Stomach (tissue), 9 donors: Measurements from ENCODE around the gene DNAI4. TPM values are rescaled to one million over a fixed set of nuclear protein-coding genes. Genes with fewer than 3 reads are reported as not detected.
"Not testable (repeated sequence)": the region's sequence is repeated elsewhere in the genome, so short reads cannot be mapped to it uniquely, and the experiment has no call there.

Experiments
- DNase-seq, 2 donors: peaks; one replicate each; pipeline versions ENCODE4 v3.0.0 to v3.0.0-alpha.2; 2013 to 2019
- H3K27ac ChIP-seq, 5 donors: fragments of 200-600 bp in 4 of 5; sonication (generic) in 4 of 5; one replicate each; pipeline ENCODE4 v1.5.1; 2013 to 2019; ENCODE audit warnings: mild to moderate bottlenecking in 1 of 5, moderate library complexity in 1 of 5
- H3K27me3 ChIP-seq, 3 donors: fragments of 200-600 bp; sonication (generic); one replicate each; pipeline ENCODE4 v1.5.1; 2017 to 2019; ENCODE audit warnings: mixed run types in 1 of 3
- H3K36me3 ChIP-seq, 4 donors: fragments of 200-600 bp; sonication (generic); 1 replicate in 3 of 4; 2 replicates in 1 of 4; pipeline ENCODE4 v1.5.1; 2016 to 2019
- H3K4me1 ChIP-seq, 4 donors: fragments of 200-600 bp; sonication (generic); one replicate each; pipeline ENCODE4 v1.5.1; 2016 to 2019
- H3K4me3 ChIP-seq, 4 donors: fragments of 200-600 bp; sonication (generic) in 3 of 4; one replicate each; pipeline ENCODE4 v1.5.1; 2016 to 2019; ENCODE audit warnings: mild to moderate bottlenecking in 1 of 4
- H3K9me3 ChIP-seq, 4 donors: fragments of 200-600 bp; sonication (generic); one replicate each; pipeline ENCODE4 v1.5.1; 2016 to 2019
- EP300 ChIP-seq: sonication (generic); formaldehyde crosslinking; IDR thresholded peaks from one replicate; pipeline ENCODE4 v1.6.1; 2017; ENCODE audit warnings: antibody characterized with exemption
- POLR2A ChIP-seq, 4 donors: fragments of 450-650 bp; IDR thresholded peaks; one replicate each; pipeline ENCODE4 v1.6.1; 2016; ENCODE audit warnings: antibody characterized with exemption in 4 of 4, control low read depth in 2 of 4, mild to moderate bottlenecking in 1 of 4, moderate library complexity in 1 of 4
- POLR2AphosphoS5 ChIP-seq, 3 donors: sonication (generic); formaldehyde crosslinking; IDR thresholded peaks; one replicate each; pipeline ENCODE4 v1.6.1; 2016; ENCODE audit warnings: antibody characterized with exemption in 3 of 3
- WGBS, 5 donors: extraction: QIAGEN DNeasy Blood & Tissue Kit in 3 of 5; methylation state at CpG; one replicate each; pipeline versions ENCODE4 v1.1.5 to v1.1.7; 2013 to 2018; 5-methylcytosine and 5-hydroxymethylcytosine counted together
- intact Hi-C: fragments of 100-400 bp; cut with DNase I; formaldehyde crosslinking; loops from one replicate; pipeline ENCODE4 v1.15.1; 2023; ENCODE audit warnings: low total_unique reads
- polyA plus RNA-seq, 3 donors: library from polyadenylated mRNA; stranded (reverse); fragments of 200-250 nt; gene quantifications; one replicate each; pipeline ENCODE4 v1.2.3, GENCODE V29; 2013
- total RNA-seq, 5 donors: library from RNA; depleted of rRNA; stranded (reverse); fragments of >200 nt; gene quantifications; one replicate each; pipeline versions ENCODE4 v1.1.0 to v1.2.3, GENCODE V29; 2014 to 2016
- TF ChIP-seq, protein P1 (sequence below), 7 experiments: fragments of 450-650 bp in 4 of 7; fragments of 200-600 bp in 3 of 7; sonication (generic) in 3 of 7; IDR thresholded peaks; one replicate each; pipeline ENCODE4 v1.5.1; 2016 to 2019; ENCODE audit warnings: antibody characterized with exemption in 7 of 7, control low read depth in 2 of 7, mild to moderate bottlenecking in 1 of 7
- donor health status: healthy with polysubstance abuse.
- donor health status: Bipolar disorder and iron deficiency.
- donor health status: healthy.

The DNAI4 gene
- total and polyA plus RNA-seq, 8 donors, result 0.44 to 9.5 (median 6.2) TPM; not detected in 1

DNA sequence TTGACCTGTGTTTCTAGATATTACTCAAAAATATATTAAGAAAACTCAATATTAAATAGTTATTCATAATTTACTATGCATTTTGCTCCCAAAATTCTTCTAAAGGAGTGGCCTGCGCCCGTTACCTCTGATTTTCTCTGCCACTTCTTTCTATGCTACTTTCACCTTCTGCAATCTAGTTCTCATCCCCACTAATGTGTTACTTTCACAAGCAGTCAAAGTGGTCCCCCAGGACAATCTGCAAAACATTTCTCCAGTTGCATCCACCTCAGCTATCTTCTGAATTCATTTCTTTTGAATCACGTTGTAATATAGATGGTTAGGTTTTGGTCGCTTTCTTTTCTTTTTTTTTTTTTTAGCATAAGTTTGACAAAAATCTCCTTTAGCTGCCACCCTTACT, 137.0 kb downstream of the DNAI4 start:
- Histone ChIP-seq H3K27me3 (no peaks in the 10 kb centered on the region), H3K27ac (no peak overlapping the region), H3K36me3 (no peaks in the 10 kb centered on the region), H3K9me3 (no peaks in the 10 kb centered on the region), H3K4me3 (no peak overlapping the region), H3K4me1 (no peaks in the 10 kb centered on the region)
- no peak for DNase-seq
- WGBS, 5 donors, result 81 to 88% (median 84%) methylated on average over 4 of the region's 4 CpGs
- intact Hi-C loops, result no loop called here
- no peak for TF ChIP-seq POLR2AphosphoS5 (IDR thresholded peaks at IDR 0.05)

DNA sequence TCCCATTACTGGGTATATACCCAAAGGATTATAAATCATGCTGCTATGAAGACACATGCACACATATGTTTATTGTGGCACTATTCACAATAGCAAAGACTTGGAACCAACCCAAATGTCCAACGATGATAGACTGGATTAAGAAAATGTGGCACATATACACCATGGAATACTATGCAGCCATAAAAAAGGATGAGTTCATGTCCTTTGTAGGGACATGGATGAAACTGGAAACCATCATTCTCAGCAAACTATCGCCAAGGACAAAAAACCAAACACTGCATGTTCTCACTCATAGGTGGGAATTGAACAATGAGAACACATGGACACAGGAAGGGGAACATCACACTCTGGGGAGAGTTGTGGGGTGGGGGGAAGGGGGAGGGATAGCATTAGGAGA, 138.9 kb downstream of the DNAI4 start:
- H3K4me3 ChIP-seq, H3K9me3 ChIP-seq, H3K27me3 ChIP-seq, intact Hi-C loops, DNase-seq, H3K36me3 ChIP-seq, H3K4me1 ChIP-seq, H3K27ac ChIP-seq: not testable (repeated sequence)
- 83 to 100% (median 92%) methylated on average over 1 to 2 of the region's 2 CpGs; no CpG with 5 or more reads in 2 of the 5 donors for WGBS, 5 donors

DNA sequence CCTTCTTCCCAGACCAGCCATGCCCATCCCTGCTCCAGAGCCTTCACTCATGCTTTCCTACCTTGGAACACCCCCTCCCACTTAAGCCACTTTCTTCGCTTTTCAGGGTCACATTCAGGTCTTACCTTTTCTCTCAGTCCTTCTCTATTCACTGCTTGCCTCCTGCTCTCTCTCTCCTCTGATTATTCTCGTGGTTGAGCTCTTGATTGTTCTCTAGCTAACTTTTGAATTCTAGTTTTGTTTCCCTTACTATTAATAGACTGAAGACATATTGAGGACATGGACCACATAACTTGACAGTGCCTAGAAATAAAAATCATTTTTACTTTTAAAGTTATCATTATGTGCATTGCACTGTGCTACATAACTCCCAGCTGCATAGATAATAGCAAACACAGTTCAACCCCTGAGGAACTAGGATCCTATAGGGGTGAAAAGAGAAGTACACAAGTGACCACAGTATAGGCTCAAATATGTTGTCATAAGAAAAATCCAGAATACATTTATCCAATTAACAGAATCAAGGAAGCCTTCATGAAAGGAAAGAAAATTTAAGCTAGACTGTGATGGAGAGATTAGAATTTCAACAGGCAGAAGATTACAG, 145.1 kb downstream of the DNAI4 start:
- no peaks in the 10 kb centered on the region for H3K36me3 ChIP-seq
- no peak overlapping the region for H3K4me3 ChIP-seq
- no peaks in the 10 kb centered on the region for H3K4me1 ChIP-seq
- peaks cover 0 to 8% (median 2%) of the 10 kb centered on the region in 4 donors for H3K9me3 ChIP-seq
- TF ChIP-seq, protein P1, sequence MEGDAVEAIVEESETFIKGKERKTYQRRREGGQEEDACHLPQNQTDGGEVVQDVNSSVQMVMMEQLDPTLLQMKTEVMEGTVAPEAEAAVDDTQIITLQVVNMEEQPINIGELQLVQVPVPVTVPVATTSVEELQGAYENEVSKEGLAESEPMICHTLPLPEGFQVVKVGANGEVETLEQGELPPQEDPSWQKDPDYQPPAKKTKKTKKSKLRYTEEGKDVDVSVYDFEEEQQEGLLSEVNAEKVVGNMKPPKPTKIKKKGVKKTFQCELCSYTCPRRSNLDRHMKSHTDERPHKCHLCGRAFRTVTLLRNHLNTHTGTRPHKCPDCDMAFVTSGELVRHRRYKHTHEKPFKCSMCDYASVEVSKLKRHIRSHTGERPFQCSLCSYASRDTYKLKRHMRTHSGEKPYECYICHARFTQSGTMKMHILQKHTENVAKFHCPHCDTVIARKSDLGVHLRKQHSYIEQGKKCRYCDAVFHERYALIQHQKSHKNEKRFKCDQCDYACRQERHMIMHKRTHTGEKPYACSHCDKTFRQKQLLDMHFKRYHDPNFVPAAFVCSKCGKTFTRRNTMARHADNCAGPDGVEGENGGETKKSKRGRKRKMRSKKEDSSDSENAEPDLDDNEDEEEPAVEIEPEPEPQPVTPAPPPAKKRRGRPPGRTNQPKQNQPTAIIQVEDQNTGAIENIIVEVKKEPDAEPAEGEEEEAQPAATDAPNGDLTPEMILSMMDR (IDR thresholded peaks at IDR 0.05), result no peak
- TF ChIP-seq POLR2A (IDR thresholded peaks at IDR 0.05) (no peak), POLR2AphosphoS5 (IDR thresholded peaks at IDR 0.05) (no peak), EP300 (no peak)
- WGBS, 5 donors, result 70 to 76% (median 70%) methylated on average over 2 of the region's 2 CpGs
- intact Hi-C loops, result no loop called here
- no peaks in the 10 kb centered on the region for H3K27me3 ChIP-seq
- H3K27ac ChIP-seq, result no peak overlapping the region
- DNase-seq, result no peak

DNA sequence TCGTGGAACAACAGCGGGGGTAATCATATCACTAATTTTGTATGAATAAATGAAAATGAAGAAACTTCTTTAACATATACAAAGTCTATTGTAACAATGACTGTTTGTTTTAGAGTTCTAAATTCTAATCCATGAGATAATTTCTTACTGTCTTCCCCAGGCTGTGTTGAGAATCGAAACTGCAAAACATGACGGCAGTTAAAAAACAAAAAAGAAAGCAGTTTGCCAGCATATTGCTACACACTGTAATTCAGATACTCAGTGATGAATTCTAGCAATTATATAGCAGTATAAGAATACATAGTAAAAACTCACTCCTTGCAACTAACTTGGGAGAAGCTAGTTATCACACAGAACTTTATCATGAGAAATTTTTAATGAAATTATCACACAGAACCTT, 145.7 kb downstream of the DNAI4 start:
- intact Hi-C loops, result no loop called here
- no peak overlapping the region for H3K4me3 ChIP-seq
- no peak for DNase-seq
- H3K4me1 ChIP-seq, result no peaks in the 10 kb centered on the region
- H3K36me3 ChIP-seq, result no peaks in the 10 kb centered on the region
- 76 to 88% (median 82%) methylated on average over 4 of the region's 4 CpGs for WGBS, 5 donors
- H3K27ac ChIP-seq, result no peak overlapping the region
- peaks cover 0 to 8% (median 2%) of the 10 kb centered on the region in 4 donors for H3K9me3 ChIP-seq
- no peak for TF ChIP-seq POLR2AphosphoS5 (IDR thresholded peaks at IDR 0.05)
- TF ChIP-seq EP300, result no peak
- no peaks in the 10 kb centered on the region for H3K27me3 ChIP-seq

DNA sequence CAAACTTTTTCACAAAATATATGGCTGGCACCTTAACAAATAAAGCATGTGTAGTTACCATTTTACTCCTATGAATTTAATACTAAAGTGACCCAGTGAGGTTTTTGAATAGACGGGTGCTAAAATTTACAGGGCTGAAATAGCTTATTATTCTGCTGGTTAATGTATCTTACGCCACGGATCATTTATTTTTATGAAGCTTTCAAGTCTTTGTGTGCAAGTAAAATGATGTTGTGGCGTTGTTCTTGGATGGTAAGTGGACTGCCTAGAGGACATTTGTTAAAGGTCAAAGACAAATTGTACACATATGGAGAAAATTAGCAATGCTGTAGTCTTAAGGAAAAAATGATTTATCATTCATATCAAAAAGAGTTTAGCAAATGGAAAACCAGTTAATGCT, 146.4 kb downstream of the DNAI4 start:
- no peak for DNase-seq
- Histone ChIP-seq H3K4me1 (no peaks in the 10 kb centered on the region), H3K9me3 (peaks cover 0 to 8% (median 2%) of the 10 kb centered on the region in 4 donors), H3K4me3 (no peak overlapping the region), H3K27ac (no peak overlapping the region), H3K36me3 (no peaks in the 10 kb centered on the region), H3K27me3 (no peaks in the 10 kb centered on the region)
- TF ChIP-seq, protein P1 (IDR thresholded peaks at IDR 0.05), result no peak
- WGBS, 5 donors, result 68 to 86% (median 72%) methylated on average over 4 of the region's 4 CpGs
- intact Hi-C loops, result no loop called here

DNA sequence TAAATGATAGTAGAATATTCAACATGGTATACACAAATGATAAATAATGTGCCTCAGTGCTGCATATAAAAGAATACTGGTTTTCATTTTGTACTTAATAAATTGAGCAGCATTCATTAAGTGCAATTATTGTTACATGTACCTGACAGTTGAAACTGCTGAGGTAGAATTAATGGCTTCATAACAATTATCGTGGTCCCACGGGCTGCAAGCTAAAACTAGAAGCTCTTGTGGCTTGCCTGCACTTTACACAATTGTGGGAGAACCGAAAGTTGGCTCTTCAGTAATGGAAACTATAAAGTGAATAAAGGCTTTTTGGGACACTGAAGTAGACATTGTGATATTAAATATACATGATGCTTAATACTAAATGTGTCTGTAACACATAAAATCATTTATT, 146.8 kb downstream of the DNAI4 start:
- H3K9me3 ChIP-seq, result peaks cover 0 to 8% (median 2%) of the 10 kb centered on the region in 4 donors
- H3K4me3 ChIP-seq, result no peak overlapping the region
- H3K4me1 ChIP-seq, result no peaks in the 10 kb centered on the region
- intact Hi-C loops, result no loop called here
- DNase-seq, result peak in 1 of 2 donors; percentile 10
- 71 to 80% (median 78%) methylated on average over 3 of the region's 3 CpGs for WGBS, 5 donors
- no peaks in the 10 kb centered on the region for H3K27me3 ChIP-seq
- no peaks in the 10 kb centered on the region for H3K36me3 ChIP-seq
- no peak overlapping the region for H3K27ac ChIP-seq
- no peak for TF ChIP-seq POLR2AphosphoS5 (IDR thresholded peaks at IDR 0.05)
- TF ChIP-seq, protein P1 (IDR thresholded peaks at IDR 0.05), result no peak
- TF ChIP-seq POLR2A (IDR thresholded peaks at IDR 0.05), result no peak
- no peak for TF ChIP-seq EP300
